ENCODE data around the gene GABRR3.

Gene GABRR3

DNA sequence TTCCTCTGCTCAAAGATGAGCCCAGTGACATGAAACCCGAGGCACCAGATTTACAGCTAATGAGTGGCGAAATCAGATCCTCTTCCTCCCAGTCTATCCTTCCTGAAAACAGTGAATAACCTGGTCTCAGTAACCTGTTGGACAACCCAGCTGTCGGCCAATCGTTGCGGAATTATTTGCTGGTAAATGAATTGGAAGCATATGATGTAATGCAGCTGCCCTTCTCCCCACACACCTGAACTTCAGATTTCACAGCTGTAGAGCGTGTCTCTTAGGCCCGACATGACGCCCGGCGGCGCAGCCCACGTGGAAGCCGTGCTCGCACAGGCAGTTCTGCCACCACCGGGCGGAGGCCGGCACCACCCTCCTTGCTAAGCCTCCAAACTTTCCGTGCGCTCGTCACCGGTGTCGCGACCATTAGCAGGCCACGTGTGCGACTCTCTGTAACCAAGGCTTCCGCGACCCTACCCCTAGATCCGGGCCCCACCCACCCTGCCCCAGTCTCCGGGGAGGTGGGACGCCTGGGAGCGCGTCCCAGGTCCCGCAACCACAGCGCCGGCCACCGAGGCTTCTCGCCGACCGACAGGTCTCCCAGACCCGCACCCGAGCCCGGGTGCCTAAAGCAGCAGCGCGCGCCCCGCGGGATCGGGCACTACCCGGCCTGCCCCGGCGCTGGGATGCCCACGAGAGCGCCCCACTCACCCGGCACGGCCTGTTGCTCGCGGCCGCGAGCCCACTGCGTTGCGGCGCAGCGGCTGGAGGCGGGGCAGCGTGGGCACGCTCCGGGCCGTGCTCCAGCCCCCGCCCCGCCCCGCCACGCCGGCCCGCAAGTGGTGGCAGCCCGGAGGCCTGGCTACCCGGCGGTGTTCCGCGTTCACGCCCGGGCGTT lies 63.2 kb downstream of the GABRR3 start, which contains the start of gene RIOX2:
Gene RIOX2 (minus strand): TSS at position 753 of the 889 bp plus-strand sequence. CDS start 4,838 bp downstream, outside the sequence.
- peaks cover 0 to 11% (median 0%) of the 10 kb centered on the region in 4 donors for H3K4me1 ChIP-seq
- intact Hi-C loops (cut with DNase I; ENCODE audit: low total_unique reads), result loop anchor here (10.0 kb wide), 1 partner anchor 147 kb away; the partner anchor contains the start of gene CRYBG3
- DNase-seq, result peak; percentile 57 to 80
- peak within 1 kb of the TSS; percentile 82 to 91 for H3K27ac ChIP-seq
- no peaks in the 10 kb centered on the region for H3K27me3 ChIP-seq
- H3K36me3 ChIP-seq, result peaks cover 0 to 6% (median 6%) of the 10 kb centered on the region in 3 donors
- H3K9me3 ChIP-seq, result no peaks in the 10 kb centered on the region
- H3K4me3 ChIP-seq, result peak within 1 kb of the TSS; percentile 76 to 93
- TF ChIP-seq, protein P1, sequence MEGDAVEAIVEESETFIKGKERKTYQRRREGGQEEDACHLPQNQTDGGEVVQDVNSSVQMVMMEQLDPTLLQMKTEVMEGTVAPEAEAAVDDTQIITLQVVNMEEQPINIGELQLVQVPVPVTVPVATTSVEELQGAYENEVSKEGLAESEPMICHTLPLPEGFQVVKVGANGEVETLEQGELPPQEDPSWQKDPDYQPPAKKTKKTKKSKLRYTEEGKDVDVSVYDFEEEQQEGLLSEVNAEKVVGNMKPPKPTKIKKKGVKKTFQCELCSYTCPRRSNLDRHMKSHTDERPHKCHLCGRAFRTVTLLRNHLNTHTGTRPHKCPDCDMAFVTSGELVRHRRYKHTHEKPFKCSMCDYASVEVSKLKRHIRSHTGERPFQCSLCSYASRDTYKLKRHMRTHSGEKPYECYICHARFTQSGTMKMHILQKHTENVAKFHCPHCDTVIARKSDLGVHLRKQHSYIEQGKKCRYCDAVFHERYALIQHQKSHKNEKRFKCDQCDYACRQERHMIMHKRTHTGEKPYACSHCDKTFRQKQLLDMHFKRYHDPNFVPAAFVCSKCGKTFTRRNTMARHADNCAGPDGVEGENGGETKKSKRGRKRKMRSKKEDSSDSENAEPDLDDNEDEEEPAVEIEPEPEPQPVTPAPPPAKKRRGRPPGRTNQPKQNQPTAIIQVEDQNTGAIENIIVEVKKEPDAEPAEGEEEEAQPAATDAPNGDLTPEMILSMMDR (IDR thresholded peaks at IDR 0.05), result no peak

DNA sequence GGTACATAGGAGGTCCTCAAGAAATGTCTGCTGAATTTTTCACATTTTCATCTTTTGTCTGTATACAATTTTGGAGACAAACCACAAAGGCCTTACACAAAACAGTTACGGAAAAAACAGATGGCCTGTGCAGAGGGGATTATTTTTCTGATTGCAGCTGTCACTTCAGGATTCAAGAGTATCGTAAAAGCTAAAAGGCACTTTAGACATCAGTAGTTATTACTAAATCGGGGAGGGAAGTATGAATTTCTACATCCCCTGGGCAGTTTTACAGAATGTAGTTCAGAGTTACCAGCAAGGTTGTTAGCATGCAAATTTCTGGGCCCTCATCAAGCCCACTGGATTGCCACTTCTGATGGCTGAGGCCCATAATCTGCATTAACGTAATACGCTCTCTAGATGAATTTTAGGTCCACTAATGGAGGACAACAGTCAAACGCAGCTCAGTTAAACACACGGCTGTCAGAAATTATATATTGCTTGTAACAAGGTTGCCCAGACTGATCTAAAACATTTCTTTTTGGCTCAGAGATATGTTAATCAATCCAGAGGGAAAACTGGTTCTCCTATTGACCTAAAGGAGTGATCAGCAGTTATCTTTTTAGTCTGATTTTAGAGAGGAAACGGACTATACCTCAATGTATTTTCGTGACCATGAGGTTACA lies 64.0 kb downstream of the GABRR3 start:
- H3K4me1 ChIP-seq, result peaks cover 0 to 11% (median 0%) of the 10 kb centered on the region in 4 donors
- H3K27me3 ChIP-seq, result no peaks in the 10 kb centered on the region
- H3K9me3 ChIP-seq, result no peaks in the 10 kb centered on the region
- intact Hi-C loops (cut with DNase I; ENCODE audit: low total_unique reads), result loop anchor here (10.0 kb wide), 1 partner anchor 146 kb away; the partner anchor contains the start of gene CRYBG3
- H3K36me3 ChIP-seq, result peaks cover 0 to 11% (median 6%) of the 10 kb centered on the region in 3 donors
- H3K27ac ChIP-seq, result peak overlapping the region; percentile 82 to 91
- TF ChIP-seq, protein P1 (IDR thresholded peaks at IDR 0.05), result no peak
- no peak for DNase-seq
- H3K4me3 ChIP-seq, result peak overlapping the region; percentile 76 to 93

DNA sequence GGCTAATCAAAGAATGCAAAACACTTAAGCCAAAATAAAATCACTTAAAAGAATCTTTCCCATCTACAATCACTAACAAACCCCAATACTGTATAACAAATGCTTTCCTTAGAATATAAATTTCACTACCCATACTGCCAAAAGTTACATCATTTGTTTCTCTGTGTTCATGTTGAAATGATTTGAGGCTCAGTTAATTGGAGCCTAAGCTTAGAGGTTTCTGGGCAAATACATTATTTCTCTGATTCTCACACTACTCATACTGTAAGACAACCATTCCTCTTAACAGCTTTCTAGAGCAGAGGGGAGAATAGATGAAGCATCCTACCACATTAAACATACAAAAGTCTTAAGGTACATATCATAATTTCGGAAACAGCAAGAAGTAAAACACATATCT lies 65.0 kb downstream of the GABRR3 start:
- H3K27ac ChIP-seq, result no peak overlapping the region
- H3K27me3 ChIP-seq, result no peaks in the 10 kb centered on the region
- no peak for DNase-seq
- peaks cover 0 to 11% (median 6%) of the 10 kb centered on the region in 3 donors for H3K36me3 ChIP-seq
- TF ChIP-seq, protein P1 (IDR thresholded peaks at IDR 0.05), result no peak
- peaks cover 0 to 11% (median 0%) of the 10 kb centered on the region in 4 donors for H3K4me1 ChIP-seq
- H3K9me3 ChIP-seq, result no peaks in the 10 kb centered on the region
- intact Hi-C loops (cut with DNase I; ENCODE audit: low total_unique reads), result loop anchor here (10.0 kb wide), 1 partner anchor 145 kb away; the partner anchor contains the start of gene CRYBG3
- H3K4me3 ChIP-seq, result no peak overlapping the region

DNA sequence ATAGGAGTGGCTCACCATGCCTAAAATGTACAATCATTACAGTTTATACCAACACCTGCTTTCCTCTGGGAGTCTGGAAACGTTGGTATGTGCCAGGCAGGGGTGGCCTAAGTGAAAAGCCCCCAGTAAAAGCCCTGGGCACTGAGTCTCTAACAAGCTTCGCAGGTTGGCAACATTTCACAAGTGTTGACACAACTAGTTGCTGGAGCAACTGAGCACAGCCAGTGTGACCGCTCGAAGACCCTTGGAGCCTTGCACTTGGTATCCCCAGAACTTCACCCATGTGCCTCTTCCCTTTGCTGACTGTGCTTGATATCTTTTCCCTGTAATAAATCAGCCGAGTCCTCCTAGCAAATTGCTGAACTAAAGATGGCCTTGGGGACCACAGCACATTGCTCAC lies 65.6 kb downstream of the GABRR3 start:
- TF ChIP-seq, protein P1 (IDR thresholded peaks at IDR 0.05), result no peak
- intact Hi-C loops (cut with DNase I; ENCODE audit: low total_unique reads), result no loop called here

DNA sequence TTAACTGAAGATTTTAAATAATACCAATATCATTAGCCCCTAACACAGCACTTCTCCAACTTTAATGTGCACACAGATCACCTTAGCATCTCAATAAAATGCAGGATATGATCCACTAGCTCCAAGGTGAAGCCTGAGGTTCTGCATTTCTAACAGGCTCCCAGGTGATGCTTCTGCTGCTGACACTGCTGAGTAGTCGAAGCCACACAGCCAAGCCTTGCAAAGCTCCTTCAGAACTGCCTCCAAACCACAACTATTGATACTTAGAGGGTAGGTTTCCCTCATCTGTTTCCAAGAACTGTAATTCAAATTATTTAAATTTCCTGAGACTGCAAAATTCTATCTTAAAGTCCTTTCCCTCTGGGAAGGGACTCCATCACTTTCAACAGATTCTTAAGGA lies 66.7 kb downstream of the GABRR3 start:
- H3K9me3 ChIP-seq, result no peaks in the 10 kb centered on the region
- H3K27ac ChIP-seq, result no peak overlapping the region
- H3K27me3 ChIP-seq, result no peaks in the 10 kb centered on the region
- H3K36me3 ChIP-seq, result peaks cover 0 to 11% (median 11%) of the 10 kb centered on the region in 3 donors
- intact Hi-C loops (cut with DNase I; ENCODE audit: low total_unique reads), result no loop called here
- no peak for DNase-seq
- peaks cover 0 to 11% (median 0%) of the 10 kb centered on the region in 4 donors for H3K4me1 ChIP-seq
- H3K4me3 ChIP-seq, result no peak overlapping the region
- TF ChIP-seq, protein P1 (IDR thresholded peaks at IDR 0.05), result no peak

More for the DNA sequence above, 65.6 kb downstream of the GABRR3 start:
- Histone ChIP-seq H3K27me3 (no peaks in the 10 kb centered on the region), H3K4me1 (peaks cover 0 to 11% (median 0%) of the 10 kb centered on the region in 4 donors), H3K9me3 (no peaks in the 10 kb centered on the region), H3K4me3 (no peak overlapping the region), H3K36me3 (peaks cover 0 to 11% (median 6%) of the 10 kb centered on the region in 3 donors), H3K27ac (no peak overlapping the region)
- no peak for DNase-seq

All from tibial artery (tissue), 4 donors.